ENCODE data around the gene CRKL.
"Not testable (repeated sequence)": the region's sequence is repeated elsewhere in the genome, so short reads cannot be mapped to it uniquely, and the experiment has no call there.

Gene CRKL

DNA sequence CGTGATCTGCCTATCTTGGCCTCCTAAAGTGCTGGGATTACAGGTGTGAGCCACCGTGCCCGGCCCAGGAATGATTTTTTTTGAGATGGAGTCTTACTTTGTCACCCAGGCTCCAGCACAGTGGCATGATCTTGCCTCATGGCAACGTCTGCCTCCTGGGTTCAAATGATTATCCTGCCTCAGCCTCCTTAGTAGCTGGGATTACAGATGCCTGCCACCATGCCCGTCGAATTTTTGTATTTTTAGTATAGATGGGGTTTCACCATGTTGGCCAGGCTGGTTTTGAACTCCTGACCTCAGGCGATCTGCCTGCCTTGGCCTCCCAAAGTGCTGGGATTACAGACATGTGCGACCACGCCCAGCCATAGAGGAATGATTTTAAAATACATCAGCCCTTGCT lies 17.8 kb downstream of the CRKL start:
- not testable (repeated sequence) for DNase-seq

- DNase-seq: not testable (repeated sequence)
These were observed 18.8 kb downstream of the CRKL start for GRCh38 chr22:20935780-20936539.

- no peak for DNase-seq
These were observed 20.0 kb downstream of the CRKL start for GRCh38 chr22:20937031-20937793.

GRCh38 chr22:20937794-20938671 lies 20.8 kb downstream of the CRKL start:
- DNase-seq: no peak

DNA sequence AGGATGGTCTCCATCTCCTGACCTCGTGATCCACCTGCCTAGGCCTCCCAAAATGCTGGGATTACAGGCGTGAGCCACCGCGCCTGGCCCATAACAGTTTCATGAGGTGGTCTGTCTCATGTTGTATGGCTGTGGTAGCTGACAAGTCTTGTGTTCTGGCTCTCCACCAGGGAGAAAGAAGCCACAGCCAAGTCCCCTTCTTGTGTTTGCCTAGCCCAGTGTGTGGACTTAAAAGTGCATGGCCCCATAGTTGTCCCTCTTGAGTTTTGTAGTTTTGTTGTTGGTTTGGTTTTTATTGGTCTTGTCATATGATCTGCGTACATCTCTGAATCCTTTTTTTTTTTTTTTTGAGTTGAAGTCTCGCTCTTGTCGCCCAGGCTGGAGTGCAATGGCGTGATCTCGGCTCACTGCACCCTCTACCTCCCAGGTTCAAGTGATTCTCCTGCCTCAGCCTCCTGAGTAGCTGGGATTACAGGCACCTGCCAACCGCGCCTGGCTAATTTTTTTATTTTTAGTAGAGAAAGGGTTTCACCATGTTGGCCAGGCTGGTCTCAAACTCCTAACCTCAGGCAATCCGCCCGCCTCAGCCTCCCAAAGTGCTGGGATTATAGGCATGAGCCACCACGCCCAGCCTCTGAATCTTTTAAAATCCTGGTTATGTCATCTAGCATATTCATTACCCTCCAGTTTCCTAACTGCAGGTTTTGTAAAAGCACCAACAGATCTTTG lies 22.4 kb downstream of the CRKL start:
- DNase-seq: not testable (repeated sequence)

DNA sequence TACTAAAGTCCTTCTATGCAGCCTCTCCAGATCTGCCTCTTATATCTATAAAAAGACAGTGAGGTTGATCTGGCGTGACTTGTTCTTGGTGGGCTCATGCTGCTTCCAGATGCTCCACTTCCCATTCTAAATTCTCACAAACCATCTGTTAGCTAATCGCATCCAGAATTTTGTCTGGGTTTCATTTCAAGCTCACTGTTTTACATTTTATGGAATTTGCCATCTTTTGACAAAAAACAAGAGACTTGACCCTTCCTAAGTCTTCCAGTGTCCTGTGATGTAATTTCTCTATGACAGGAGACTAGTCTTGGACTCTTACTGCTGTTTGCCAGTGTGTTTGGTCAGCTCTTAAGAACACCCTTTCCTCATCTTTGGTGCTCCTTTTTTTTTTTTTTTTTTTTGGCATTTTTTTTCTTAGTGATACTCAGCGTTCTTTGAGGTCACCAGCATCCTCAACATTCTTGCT lies 23.0 kb downstream of the CRKL start:
- DNase-seq: no peak

GRCh38 chr22:20940904-20941385 lies 23.7 kb downstream of the CRKL start:
- no peak for DNase-seq

- DNase-seq: not testable (repeated sequence)
These were observed 25.1 kb downstream of the CRKL start for GRCh38 chr22:20942203-20942902.

DNA sequence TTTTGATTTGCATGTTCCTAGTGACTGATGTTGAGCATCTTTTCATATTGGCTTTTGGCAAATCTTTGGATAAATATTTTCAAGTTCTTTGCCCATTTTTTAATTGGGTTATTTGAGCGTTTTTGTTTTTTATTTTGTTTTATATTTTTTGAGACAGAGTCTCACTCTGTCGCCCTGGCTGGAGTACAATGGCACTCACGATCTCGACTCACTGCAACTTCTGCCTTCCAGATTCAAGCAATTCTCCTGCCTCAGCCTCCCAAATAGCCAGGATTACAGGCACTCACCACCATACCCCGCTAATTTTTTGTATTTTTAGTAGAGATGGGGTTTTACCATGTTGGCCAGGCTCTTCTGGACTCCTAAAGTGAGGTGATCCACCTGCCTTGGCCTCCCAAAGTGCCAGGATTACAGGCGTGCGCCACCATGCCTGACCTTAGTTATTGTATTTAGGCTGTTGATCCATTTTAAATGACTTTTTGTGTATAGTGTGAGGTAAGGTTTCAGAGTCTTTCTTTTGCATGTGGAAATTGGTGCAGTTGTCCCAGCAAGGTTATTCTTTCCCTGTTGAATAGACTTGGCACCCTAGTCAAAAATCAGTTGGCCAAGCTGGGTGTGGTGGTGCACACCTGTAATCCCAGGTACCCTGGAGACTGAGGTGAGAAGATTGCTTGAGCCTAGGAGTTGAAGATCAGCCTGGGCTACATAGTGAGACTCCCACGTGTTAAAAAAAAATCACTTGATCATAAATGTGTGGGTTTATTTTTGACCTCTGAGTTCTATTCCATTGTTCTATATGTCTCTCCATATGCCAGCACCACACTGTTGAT lies 26.1 kb downstream of the CRKL start:
- DNase-seq: no peak

DNA sequence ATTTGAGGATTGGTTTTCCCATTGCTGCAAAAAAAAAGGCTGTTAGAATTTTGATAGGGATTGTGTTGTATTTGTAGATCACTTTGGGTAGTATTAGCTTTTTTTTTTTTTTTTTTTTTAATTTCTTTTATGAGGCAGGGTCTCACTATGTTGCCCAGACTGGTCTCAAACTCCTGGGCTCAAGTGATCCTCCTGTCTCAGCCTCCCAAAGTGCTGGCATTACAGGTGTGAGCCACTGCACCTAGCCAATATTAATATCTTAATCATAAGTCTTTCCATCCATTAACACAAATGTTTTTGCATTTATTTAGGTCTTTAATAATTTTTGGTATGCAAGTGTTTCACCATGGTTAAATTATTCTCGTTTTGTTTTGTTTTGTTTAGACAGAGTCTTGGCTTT lies 26.8 kb downstream of the CRKL start:
- DNase-seq: no peak

- DNase-seq: no peak
These were observed 28.3 kb downstream of the CRKL start for GRCh38 chr22:20945578-20945934.

DNA sequence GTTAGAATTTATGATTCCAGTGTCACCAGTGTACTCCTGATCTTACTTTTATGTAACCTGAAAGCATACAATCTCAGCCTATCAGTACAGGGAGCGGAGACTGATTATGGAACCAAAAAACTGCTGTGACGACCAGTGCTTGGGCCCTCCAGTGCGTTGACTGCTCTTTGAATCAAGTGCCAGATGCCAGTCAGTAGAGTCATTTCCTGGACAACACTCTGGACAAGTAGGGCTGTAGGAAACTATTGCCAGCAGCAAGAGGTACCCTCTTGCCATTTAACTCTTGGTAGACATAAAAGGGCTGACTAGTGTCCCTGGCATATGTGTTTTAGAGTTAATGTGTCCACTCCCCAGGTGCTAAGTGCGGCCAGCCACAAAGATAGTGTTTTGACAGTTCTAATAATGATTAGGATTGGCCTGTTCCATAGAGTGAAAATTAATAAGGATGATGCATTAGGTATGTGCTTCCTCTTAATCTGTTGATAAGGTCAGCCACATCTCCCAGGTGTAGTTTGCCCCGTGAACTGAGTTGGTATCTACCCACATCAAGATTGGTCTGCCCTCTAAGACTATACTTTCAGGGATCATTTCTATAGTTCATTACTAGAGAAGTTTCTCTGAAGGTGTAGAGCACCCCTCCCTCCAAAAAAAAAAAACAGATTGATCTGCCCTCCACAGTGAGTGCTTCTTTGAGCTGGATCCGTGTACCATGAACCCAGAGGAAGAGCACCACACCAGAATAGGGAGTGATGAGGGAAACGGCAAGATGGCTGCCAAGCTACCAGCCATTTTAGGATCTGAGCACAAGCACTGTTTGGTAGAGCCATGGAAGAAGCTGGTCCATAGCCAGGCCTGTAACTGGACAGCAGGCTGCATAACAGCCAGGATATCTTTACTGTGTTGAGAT lies 29.1 kb downstream of the CRKL start:
- DNase-seq: no peak

GRCh38 chr22:20946991-20947390 lies 29.8 kb downstream of the CRKL start:
- no peak for DNase-seq

GRCh38 chr22:20948450-20948849 lies 31.2 kb downstream of the CRKL start:
- no peak for DNase-seq

DNA sequence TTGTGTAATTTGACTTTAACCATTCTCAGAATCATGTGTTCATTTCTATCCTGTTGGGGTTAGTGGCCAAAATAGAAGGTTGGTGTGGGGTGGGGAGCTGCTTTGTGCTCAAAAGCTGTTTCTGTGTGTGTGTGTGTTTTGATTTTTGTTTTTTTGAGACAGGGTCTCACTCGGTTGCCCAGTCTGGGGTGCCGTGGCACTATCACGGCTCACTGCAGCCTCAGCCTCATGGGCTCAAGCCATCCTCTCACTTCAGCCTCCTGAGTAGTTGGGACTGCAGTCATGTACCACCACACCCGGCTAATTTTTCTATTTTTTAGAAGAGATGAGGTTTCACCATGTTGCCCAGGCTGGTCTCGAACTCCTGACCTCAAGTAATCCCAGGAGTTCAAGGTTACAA lies 31.8 kb downstream of the CRKL start:
- DNase-seq: no peak

DNA sequence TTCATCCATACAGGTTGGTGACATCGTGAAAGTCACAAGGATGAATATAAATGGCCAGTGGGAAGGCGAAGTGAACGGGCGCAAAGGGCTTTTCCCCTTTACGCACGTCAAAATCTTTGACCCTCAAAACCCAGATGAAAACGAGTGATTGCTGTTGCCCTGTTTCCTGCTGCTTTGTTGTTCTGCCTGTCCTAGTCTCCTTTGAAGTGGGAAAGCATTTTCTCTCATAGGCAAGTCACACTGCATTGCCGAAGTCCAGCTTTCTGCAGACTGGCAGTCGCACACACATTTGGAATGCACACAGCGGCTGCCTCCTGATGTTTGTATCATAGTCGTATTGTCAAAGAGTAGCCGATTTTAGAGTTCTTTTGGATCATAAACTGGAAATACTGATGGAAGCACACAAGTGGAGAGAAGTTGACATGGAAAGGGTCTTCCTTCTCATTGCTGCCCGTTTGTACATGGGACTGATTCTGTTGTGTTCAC lies 32.5 kb downstream of the CRKL start:
- no peak for DNase-seq

GRCh38 chr22:20951151-20951931 lies 34.1 kb downstream of the CRKL start:
- no peak for DNase-seq

GRCh38 chr22:20951932-20952380 lies 34.7 kb downstream of the CRKL start:
- DNase-seq: no peak
